H9 (cell line): Measurements from ENCODE around the gene EMP3. TPM values are rescaled to one million over a fixed set of nuclear protein-coding genes. Genes with fewer than 3 reads are reported as not detected.

Experiments
- DNase-seq: peaks from one replicate; pipeline ENCODE4 v3.0.0-alpha.2; 2017
- H2AFZ ChIP-seq: one replicate; pipeline ENCODE4 v1.6.1; 2013; ENCODE audit warnings: mild to moderate bottlenecking, low read length, control low read depth, moderate library complexity
- H2AK5ac ChIP-seq: 2 replicates; pipeline ENCODE4 v1.6.1; 2013; ENCODE audit warnings: low read length, control low read depth, mixed read lengths; ENCODE audit not compliant: insufficient read length
- H2BK120ac ChIP-seq: one replicate; pipeline ENCODE4 v1.6.1; 2013; ENCODE audit warnings: low read depth, mild to moderate bottlenecking, low read length, control low read depth, inconsistent platforms; ENCODE audit not compliant: poor library complexity, severe bottlenecking
- H2BK12ac ChIP-seq: 2 replicates; pipeline ENCODE4 v1.6.1; 2013; ENCODE audit warnings: low read length, control low read depth, mixed read lengths, low read depth; ENCODE audit not compliant: insufficient read length
- H2BK15ac ChIP-seq: 2 replicates; pipeline ENCODE4 v1.6.1; 2013; ENCODE audit warnings: low read depth, low read length, control low read depth
- H2BK20ac ChIP-seq: one replicate; pipeline ENCODE4 v1.6.1; 2013; ENCODE audit warnings: low read depth, mild to moderate bottlenecking, low read length, control low read depth, inconsistent platforms; ENCODE audit not compliant: poor library complexity, severe bottlenecking
- H2BK5ac ChIP-seq: 2 replicates; pipeline ENCODE4 v1.6.1; 2013; ENCODE audit warnings: low read length, control low read depth, mixed read lengths; ENCODE audit not compliant: insufficient read length
- H3K14ac ChIP-seq: 2 replicates; pipeline ENCODE4 v1.6.1; 2013; ENCODE audit warnings: low read length, control low read depth; ENCODE audit not compliant: insufficient read depth
- H3K18ac ChIP-seq: 2 replicates; pipeline ENCODE4 v1.6.1; 2013; ENCODE audit warnings: low read depth, mild to moderate bottlenecking, mixed read lengths, low read length, control low read depth; ENCODE audit not compliant: insufficient read length
- H3K23ac ChIP-seq: 2 replicates; pipeline ENCODE4 v1.6.1; 2013; ENCODE audit warnings: low read length, control low read depth, mixed read lengths, low read depth; ENCODE audit not compliant: insufficient read length
- H3K23me2 ChIP-seq: 2 replicates; pipeline ENCODE4 v1.6.1; 2013; ENCODE audit warnings: low read depth, mild to moderate bottlenecking, mixed read lengths, low read length, control low read depth; ENCODE audit not compliant: insufficient read length, poor library complexity, severe bottlenecking
- H3K27ac ChIP-seq: 2 replicates; pipeline ENCODE4 v1.5.1; 2013; ENCODE audit warnings: low read length, control low read depth, mixed read lengths, low read depth; ENCODE audit not compliant: insufficient read length
- H3K27me3 ChIP-seq: 2 replicates; pipeline ENCODE4 v1.6.1; 2013; ENCODE audit warnings: low read length, control low read depth, inconsistent platforms; ENCODE audit not compliant: insufficient read depth
- H3K4ac ChIP-seq: 2 replicates; pipeline ENCODE4 v1.6.1; 2013; ENCODE audit warnings: low read depth, mild to moderate bottlenecking, control low read depth, inconsistent platforms, low read length, moderate library complexity
- H3K4me1 ChIP-seq: 2 replicates; pipeline ENCODE4 v1.6.1; 2013; ENCODE audit warnings: low read length, control low read depth, inconsistent platforms; ENCODE audit not compliant: insufficient read depth
- H3K4me2 ChIP-seq: 2 replicates; pipeline ENCODE4 v1.6.1; 2013; ENCODE audit warnings: low read length, control low read depth, mixed read lengths; ENCODE audit not compliant: insufficient read length, insufficient read depth
- H3K56ac ChIP-seq: 2 replicates; pipeline ENCODE4 v1.6.1; 2013; ENCODE audit warnings: low read depth, mild to moderate bottlenecking, mixed read lengths, low read length, control low read depth; ENCODE audit not compliant: insufficient read length
- H3K79me1 ChIP-seq: 2 replicates; pipeline ENCODE4 v1.6.1; 2013; ENCODE audit warnings: low read depth, mild to moderate bottlenecking, moderate library complexity, low read length, control low read depth, inconsistent platforms; ENCODE audit not compliant: insufficient read depth, poor library complexity, severe bottlenecking
- H3K79me2 ChIP-seq: 2 replicates; pipeline ENCODE4 v1.6.1; 2013; ENCODE audit warnings: low read length, control low read depth, inconsistent platforms; ENCODE audit not compliant: insufficient read depth
- H3K9ac ChIP-seq: 2 replicates; pipeline ENCODE4 v1.6.1; 2013; ENCODE audit warnings: low read length, control low read depth, mixed read lengths; ENCODE audit not compliant: insufficient read length; ENCODE audit errors: extremely low read depth
- H3K9me3 ChIP-seq: one replicate; pipeline ENCODE4 v1.6.1; 2013; ENCODE audit warnings: low read depth, low read length, inconsistent platforms; ENCODE audit not compliant: control insufficient read depth
- H3T11ph ChIP-seq: one replicate; pipeline ENCODE4 v1.6.1; 2013; ENCODE audit warnings: mild to moderate bottlenecking, low read length, control low read depth, inconsistent platforms
- H4K20me1 ChIP-seq: one replicate; pipeline ENCODE4 v1.6.1; 2013; ENCODE audit not compliant: control insufficient read depth, insufficient read length, insufficient read depth
- H4K5ac ChIP-seq: 2 replicates; pipeline ENCODE4 v1.6.1; 2013; ENCODE audit warnings: low read depth, mild to moderate bottlenecking, mixed read lengths, low read length, control low read depth; ENCODE audit not compliant: insufficient read length
- H4K8ac ChIP-seq: replicated peaks from 2 replicates; pipeline ENCODE4 v1.6.1; 2013; ENCODE audit warnings: low read length, control low read depth, mixed read lengths, low read depth; ENCODE audit not compliant: insufficient read length
- H4K91ac ChIP-seq: 2 replicates; pipeline ENCODE4 v1.6.1; 2013; ENCODE audit warnings: low read depth, mild to moderate bottlenecking, moderate library complexity, mixed read lengths, low read length, control low read depth; ENCODE audit not compliant: insufficient read length
- H3K27ac Mint-ChIP-seq, 3 experiments: 2 replicates in 2 of 3; 3 replicates in 1 of 3; pipeline ENCODE4 v1.8.0; 2020 to 2021; ENCODE audit warnings: mixed read lengths in 3 of 3, mild to moderate bottlenecking in 1 of 3, moderate library complexity in 1 of 3
- H3K27me3 Mint-ChIP-seq: 2 replicates; pipeline ENCODE4 v1.8.0; 2021; ENCODE audit warnings: low read depth, mild to moderate bottlenecking, moderate library complexity, mixed read lengths
- H3K36me3 Mint-ChIP-seq, 3 experiments: 2 replicates in 2 of 3; 3 replicates in 1 of 3; pipeline ENCODE4 v1.8.0; 2020 to 2021; ENCODE audit warnings: low read depth in 3 of 3, mixed read lengths in 3 of 3; ENCODE audit not compliant: insufficient read depth in 1 of 3
- H3K4me1 Mint-ChIP-seq, 2 experiments: 2 replicates each; pipeline ENCODE4 v1.8.0; 2020; ENCODE audit warnings: mixed read lengths in 2 of 2
- H3K4me3 Mint-ChIP-seq, 2 experiments: 2 replicates in 1 of 2; 3 replicates in 1 of 2; pipeline ENCODE4 v1.8.0; 2020 to 2021; ENCODE audit warnings: mild to moderate bottlenecking in 2 of 2, mixed read lengths in 2 of 2, moderate library complexity in 1 of 2
- H3K9me3 Mint-ChIP-seq, 2 experiments: 2 replicates in 1 of 2; 3 replicates in 1 of 2; pipeline ENCODE4 v1.8.0; 2020; ENCODE audit warnings: mild to moderate bottlenecking in 2 of 2, mixed read lengths in 2 of 2, moderate library complexity in 1 of 2
- CTCF ChIP-seq: fragments of 200-600 bp; sonication (generic); conservative IDR thresholded peaks from 3 replicates; pipeline ENCODE4 v1.8.0; 2021; ENCODE audit warnings: antibody characterized with exemption, mild to moderate bottlenecking
- WGBS: extraction: QIAGEN DNeasy Blood & Tissue Kit; methylation state at CpG from one replicate; pipeline ENCODE4 v1.1.7; 2013; ENCODE audit warnings: missing lambda C conversion rate, low lambda C conversion rate, mixed read lengths; ENCODE audit not compliant: insufficient read length; ENCODE audit errors: extremely low coverage; 5-methylcytosine and 5-hydroxymethylcytosine counted together
- total RNA-seq: library from RNA; stranded (reverse); gene quantifications from 2 replicates; pipeline ENCODE4 v1.2.1, GENCODE V29; 2021

Gene EMP3
- total RNA-seq, 1 experiment from 2014 or later, result 9.6 TPM

DNA sequence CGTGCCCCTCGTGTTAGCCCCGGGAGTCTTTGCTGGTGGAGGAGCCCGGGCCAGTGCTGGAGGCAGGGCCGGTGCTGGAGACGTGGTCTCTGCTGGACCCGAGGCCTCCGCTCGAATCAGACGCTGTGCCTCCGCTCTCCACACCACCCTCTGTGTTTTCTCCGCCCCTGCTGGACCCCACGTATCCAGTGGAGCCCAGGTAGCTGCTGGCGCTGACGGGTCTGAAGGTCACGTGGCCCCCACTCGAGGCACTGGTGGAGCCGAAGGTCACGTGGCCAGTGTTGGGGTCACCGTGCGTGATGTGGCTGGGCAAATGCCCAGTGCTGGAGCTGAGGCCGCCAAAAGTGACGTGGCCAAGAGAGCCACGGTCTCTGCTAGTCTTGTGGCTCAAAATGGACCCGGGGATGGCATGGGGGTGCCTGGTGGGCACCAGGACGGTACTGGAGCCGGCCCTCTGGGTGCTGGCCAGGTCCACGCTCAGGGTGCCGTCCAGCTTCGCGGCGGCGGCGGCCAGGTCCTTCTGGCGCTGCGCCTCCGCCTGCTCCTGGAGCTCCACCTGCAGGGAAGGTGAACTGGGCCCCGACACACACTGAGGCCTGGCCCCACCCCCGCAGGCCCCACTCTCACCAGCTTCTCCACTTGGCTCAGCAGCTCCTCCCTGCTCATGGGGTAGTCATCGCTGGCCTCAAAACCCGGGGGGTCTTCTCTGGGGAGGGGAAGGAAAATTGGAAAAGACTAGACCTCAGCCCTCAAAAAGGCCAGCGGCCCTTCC is 28.2 kb upstream of the EMP3 start:
- H2BK12ac ChIP-seq, result no peak overlapping the region
- no peak overlapping the region for H2AK5ac ChIP-seq
- peak overlapping the region in 1 of 3 experiments; percentile 18; a peak in 1 of 7 replicates for H3K27ac Mint-ChIP-seq
- H2BK120ac ChIP-seq, result no peak overlapping the region
- H4K5ac ChIP-seq, result no peak overlapping the region
- no peaks in the 10 kb centered on the region for H3K36me3 Mint-ChIP-seq
- H3K27me3 ChIP-seq, result no peaks in the 10 kb centered on the region
- H3K79me1 ChIP-seq, result no peaks in the 10 kb centered on the region
- no peaks in the 10 kb centered on the region for H3K9me3 ChIP-seq
- H2AFZ ChIP-seq, result no peak overlapping the region
- peaks cover 11 to 14% of the 10 kb centered on the region in 2 experiments for H3K4me1 Mint-ChIP-seq
- no peak overlapping the region for H3K4ac ChIP-seq
- no peak overlapping the region for H4K8ac ChIP-seq
- no peaks in the 10 kb centered on the region for H4K20me1 ChIP-seq
- H2BK20ac ChIP-seq, result no peak overlapping the region
- H3K9ac ChIP-seq, result no peak overlapping the region
- no peaks in the 10 kb centered on the region for H3K4me1 ChIP-seq
- no peak for TF ChIP-seq CTCF
- no peak overlapping the region for H4K91ac ChIP-seq
- no peak overlapping the region for H3T11ph ChIP-seq
- no peak overlapping the region for H3K4me2 ChIP-seq
- H3K4me3 Mint-ChIP-seq, result no peak overlapping the region
- no peaks in the 10 kb centered on the region for H3K23me2 ChIP-seq
- no CpG with 5 or more reads among the region's 42 CpGs for WGBS
- no peak overlapping the region; the same call in 1 of the 2 replicates for H3K14ac ChIP-seq
- no peaks in the 10 kb centered on the region for H3K79me2 ChIP-seq
- H3K23ac ChIP-seq, result no peak overlapping the region
- 0 out of 2 replicates have a peak overlapping the region, but pooled peaks have one; percentile 77 for H2BK15ac ChIP-seq
- peak; percentile 64 for DNase-seq
- no peak overlapping the region for H2BK5ac ChIP-seq
- H3K27me3 Mint-ChIP-seq, result no peaks in the 10 kb centered on the region
- H3K18ac ChIP-seq, result peak overlapping the region; percentile 84
- no peak overlapping the region for H3K27ac ChIP-seq
- no peak overlapping the region for H3K56ac ChIP-seq
- no peaks in the 10 kb centered on the region; a peak in 1 of 5 replicates for H3K9me3 Mint-ChIP-seq
